Mucosa of descending colon (tissue), 3 donors: ENCODE data around the gene DDRGK1. TPM values are rescaled to one million over a fixed set of nuclear protein-coding genes. Genes with fewer than 3 reads are reported as not detected.

Experiments
- ATAC-seq: fragments of 200-7000 bp; cut with Tn5 transposase; one replicate; pipeline ENCODE4 v1.9.1; 2020; ENCODE audit warnings: mild to moderate bottlenecking, moderate library complexity
- DNase-seq, 3 donors: peaks; one replicate each; pipeline ENCODE4 v3.0.0-alpha.2; 2020
- H3K36me3 ChIP-seq: fragments of 200-600 bp; one replicate; pipeline ENCODE4 v1.8.0; 2021; ENCODE audit warnings: low read depth, mild to moderate bottlenecking
- H3K4me1 ChIP-seq: fragments of 200-600 bp; one replicate; pipeline ENCODE4 v1.8.0; 2021; ENCODE audit warnings: low read depth, mild to moderate bottlenecking
- H3K4me3 ChIP-seq: fragments of 200-600 bp; one replicate; pipeline ENCODE4 v1.8.0; 2021; ENCODE audit warnings: mild to moderate bottlenecking
- H3K9me3 ChIP-seq: fragments of 200-600 bp; one replicate; pipeline ENCODE4 v1.8.0; 2021; ENCODE audit warnings: mild to moderate bottlenecking
- CTCF ChIP-seq: fragments of 200-600 bp; IDR thresholded peaks from one replicate; pipeline ENCODE4 v1.8.0; 2022; ENCODE audit warnings: antibody characterized with exemption, mild to moderate bottlenecking
- intact Hi-C, 2 donors: fragments of 100-400 bp; cut with DNase I in 1 of 2; cut with micrococcal nuclease in 1 of 2; formaldehyde crosslinking; loops; one replicate each; pipeline versions ENCODE4 v1.11.0 to v1.11.1; 2022; cut with DNase I, micrococcal nuclease
- total RNA-seq, 3 donors: library from RNA; stranded (reverse); fragmentation: NEBNext Ultra II Directional in 2 of 3; extraction: Animal tissue kit (Norgen Biotek cat#: 25700) in 2 of 3; gene quantifications; one replicate each; pipeline versions ENCODE4 v1.2.1 to v1.2.4, GENCODE V29; 2021 to 2023
- donor health status: DM: no; HTN: no; CAD: no; lungs with moderate emphysema.
- donor health status: DM: no; HTN: no; CAD: no.
- donor health status: DM: no; HTN: yes; CAD: no.

DDRGK1 gene
- total RNA-seq, 3 donors from 2014 or later, result 51.3 to 80.3 (median 62.9) TPM

GRCh38 chr20:3237958-3238615 is 33.6 kb upstream of the DDRGK1 start:
- no peak for TF ChIP-seq CTCF
- DNase-seq (no peak), ATAC-seq (no peak)
- H3K9me3 ChIP-seq, result no peaks in the 10 kb centered on the region
- intact Hi-C loops, result no loop called here
- no peak overlapping the region for H3K4me3 ChIP-seq
- H3K36me3 ChIP-seq, result no peaks in the 10 kb centered on the region
- H3K4me1 ChIP-seq, result peaks cover 6% of the 10 kb centered on the region

- Histone ChIP-seq H3K9me3 (no peaks in the 10 kb centered on the region), H3K36me3 (no peaks in the 10 kb centered on the region), H3K4me3 (no peak overlapping the region), H3K4me1 (peaks cover 6% of the 10 kb centered on the region)
- TF ChIP-seq CTCF, result no peak
- ATAC-seq (no peak), DNase-seq (no peak)
- intact Hi-C loops, result no loop called here
Measured at GRCh38 chr20:3237011-3237957, 32.8 kb upstream of the DDRGK1 start.

GRCh38 chr20:3235666-3236324 is 31.3 kb upstream of the DDRGK1 start:
- no peak for TF ChIP-seq CTCF
- intact Hi-C loops, result no loop called here
- H3K36me3 ChIP-seq, result no peaks in the 10 kb centered on the region
- no peak for DNase-seq
- peak; percentile 15 for ATAC-seq
- no peaks in the 10 kb centered on the region for H3K9me3 ChIP-seq
- no peak overlapping the region for H3K4me3 ChIP-seq
- peaks cover 6% of the 10 kb centered on the region for H3K4me1 ChIP-seq

- no peaks in the 10 kb centered on the region for H3K36me3 ChIP-seq
- no peak overlapping the region for H3K4me3 ChIP-seq
- ATAC-seq, result no peak
- peaks cover 6% of the 10 kb centered on the region for H3K4me1 ChIP-seq
- intact Hi-C loops, result no loop called here
- H3K9me3 ChIP-seq, result no peaks in the 10 kb centered on the region
- no peak for DNase-seq
- TF ChIP-seq CTCF, result no peak
Measured at GRCh38 chr20:3233991-3234498, 29.6 kb upstream of the DDRGK1 start.

- TF ChIP-seq CTCF, result no peak
- no peaks in the 10 kb centered on the region for H3K9me3 ChIP-seq
- ATAC-seq (no peak), DNase-seq (no peak)
- no peak overlapping the region for H3K4me3 ChIP-seq
- intact Hi-C loops, result no loop called here
- peaks cover 4% of the 10 kb centered on the region for H3K4me1 ChIP-seq
- no peaks in the 10 kb centered on the region for H3K36me3 ChIP-seq
Measured at GRCh38 chr20:3233131-3233990, 28.9 kb upstream of the DDRGK1 start.
